ENCODE measurements around the gene EMP2. TPM values are rescaled to one million over a fixed set of nuclear protein-coding genes. Genes with fewer than 3 reads are reported as not detected.

Gene EMP2
- total and polyA plus RNA-seq, 2 donors (not counting 1 experiment from before 2014, with no cell fraction given), result 22.5 to 36.8 TPM

GRCh38 chr16:10500582-10500981 lies 79.8 kb downstream of the EMP2 start:
- Histone ChIP-seq H3K9me3 (ENCODE audit: control insufficient read depth, insufficient read depth, low read depth, low read length) (no peaks in the 10 kb centered on the region), H3K79me2 (ENCODE audit: control insufficient read depth, insufficient read depth, low read length) (no peaks in the 10 kb centered on the region), H2AFZ (ENCODE audit: low read length) (no peak overlapping the region), H3K4me3 (replicated peaks in 1 of 4; ENCODE audit: control extremely low read depth in 1 of 4, insufficient read depth in 1 of 4, low read depth in 3 of 4, low read length in 4 of 4) (no peak overlapping the region), H3K4me2 (ENCODE audit: extremely low read depth, insufficient read depth, low read length) (no peak overlapping the region), H3K36me3 (ENCODE audit: control insufficient read depth, insufficient read depth, low read length) (no peaks in the 10 kb centered on the region), H4K20me1 (ENCODE audit: control insufficient read depth, extremely low read depth, insufficient read depth, low read length) (no peaks in the 10 kb centered on the region), H3K27ac (ENCODE audit: insufficient read depth, low read length) (no peak overlapping the region), H3K9ac (ENCODE audit: insufficient read depth, low read length) (no peak overlapping the region), H3K4me1 (ENCODE audit: control insufficient read depth, extremely low read depth, insufficient read depth, low read length) (no peaks in the 10 kb centered on the region), H3K27me3 (ENCODE audit: control insufficient read depth, insufficient read depth, low read length) (no peaks in the 10 kb centered on the region)
- no peak for DNase-seq (ENCODE audit: low read depth in 2 of 2)
- TF ChIP-seq CTCF (conservative IDR thresholded peaks at IDR 0.05 in 1 of 2, IDR thresholded peaks at IDR 0.05 in 1 of 2; ENCODE audit: low read depth in 1 of 2, low read length in 2 of 2) (no peak), EZH2 (IDR thresholded peaks at IDR 0.05; ENCODE audit: low read length, missing control alignments) (no peak)

GRCh38 chr16:10497132-10498101 lies 83.0 kb downstream of the EMP2 start:
- H3K27me3 ChIP-seq (ENCODE audit: control insufficient read depth, insufficient read depth, low read length), result no peaks in the 10 kb centered on the region
- no peak overlapping the region for H2AFZ ChIP-seq (ENCODE audit: low read length)
- no peak overlapping the region for H3K27ac ChIP-seq (ENCODE audit: insufficient read depth, low read length)
- H3K9me3 ChIP-seq (ENCODE audit: control insufficient read depth, insufficient read depth, low read depth, low read length), result no peaks in the 10 kb centered on the region
- no peaks in the 10 kb centered on the region for H3K79me2 ChIP-seq (ENCODE audit: control insufficient read depth, insufficient read depth, low read length)
- H3K36me3 ChIP-seq (ENCODE audit: control insufficient read depth, insufficient read depth, low read length), result no peaks in the 10 kb centered on the region
- no peaks in the 10 kb centered on the region for H4K20me1 ChIP-seq (ENCODE audit: control insufficient read depth, extremely low read depth, insufficient read depth, low read length)
- no peak overlapping the region for H3K9ac ChIP-seq (ENCODE audit: insufficient read depth, low read length)
- H3K4me2 ChIP-seq (ENCODE audit: extremely low read depth, insufficient read depth, low read length), result no peak overlapping the region
- no peak for TF ChIP-seq EZH2 (IDR thresholded peaks at IDR 0.05; ENCODE audit: low read length, missing control alignments)
- TF ChIP-seq CTCF (conservative IDR thresholded peaks at IDR 0.05 in 1 of 2, IDR thresholded peaks at IDR 0.05 in 1 of 2; ENCODE audit: low read depth in 1 of 2, low read length in 2 of 2), result no peak
- H3K4me1 ChIP-seq (ENCODE audit: control insufficient read depth, extremely low read depth, insufficient read depth, low read length), result no peaks in the 10 kb centered on the region
- DNase-seq (ENCODE audit: low read depth in 2 of 2), result peak in 1 of 2 donors; percentile 19
- no peak overlapping the region for H3K4me3 ChIP-seq (replicated peaks in 1 of 4; ENCODE audit: control extremely low read depth in 1 of 4, insufficient read depth in 1 of 4, low read depth in 3 of 4, low read length in 4 of 4)

- Histone ChIP-seq H3K9me3 (ENCODE audit: control insufficient read depth, insufficient read depth, low read depth, low read length) (no peaks in the 10 kb centered on the region), H4K20me1 (ENCODE audit: control insufficient read depth, extremely low read depth, insufficient read depth, low read length) (no peaks in the 10 kb centered on the region), H3K4me3 (replicated peaks in 1 of 4; ENCODE audit: control extremely low read depth in 1 of 4, insufficient read depth in 1 of 4, low read depth in 3 of 4, low read length in 4 of 4) (no peak overlapping the region), H3K4me2 (ENCODE audit: extremely low read depth, insufficient read depth, low read length) (no peak overlapping the region), H3K27ac (ENCODE audit: insufficient read depth, low read length) (no peak overlapping the region), H3K9ac (ENCODE audit: insufficient read depth, low read length) (no peak overlapping the region), H2AFZ (ENCODE audit: low read length) (no peak overlapping the region), H3K27me3 (ENCODE audit: control insufficient read depth, insufficient read depth, low read length) (no peaks in the 10 kb centered on the region), H3K79me2 (ENCODE audit: control insufficient read depth, insufficient read depth, low read length) (no peaks in the 10 kb centered on the region), H3K36me3 (ENCODE audit: control insufficient read depth, insufficient read depth, low read length) (no peaks in the 10 kb centered on the region), H3K4me1 (ENCODE audit: control insufficient read depth, extremely low read depth, insufficient read depth, low read length) (no peaks in the 10 kb centered on the region)
- no peak for TF ChIP-seq CTCF (conservative IDR thresholded peaks at IDR 0.05 in 1 of 2, IDR thresholded peaks at IDR 0.05 in 1 of 2; ENCODE audit: low read depth in 1 of 2, low read length in 2 of 2)
- no peak for TF ChIP-seq EZH2 (IDR thresholded peaks at IDR 0.05; ENCODE audit: low read length, missing control alignments)
- DNase-seq (ENCODE audit: low read depth in 2 of 2), result no peak
Measured at GRCh38 chr16:10495031-10495345, 85.4 kb downstream of the EMP2 start.

All from fibroblast of lung (primary cell).